Ramos (cell line): ENCODE results near the gene PTPRG.
"Not testable (repeated sequence)": the region's sequence is repeated elsewhere in the genome, so short reads cannot be mapped to it uniquely, and the experiment has no call there.

Experiments
- in situ Hi-C: fragments of 300-500 bp; cut with MboI; formaldehyde crosslinking; loops from one replicate; pipeline ENCODE4 v1.14.3; 2022; ENCODE audit warnings: low sequenced_read_pairs; ENCODE audit not compliant: unreplicated experiment

Gene PTPRG

GRCh38 chr3:61669668-61670299, 108.4 kb downstream of the PTPRG start:
- in situ Hi-C loops, result no loop called here

GRCh38 chr3:61673651-61674050, 112.3 kb downstream of the PTPRG start:
- in situ Hi-C loops, result no loop called here

DNA sequence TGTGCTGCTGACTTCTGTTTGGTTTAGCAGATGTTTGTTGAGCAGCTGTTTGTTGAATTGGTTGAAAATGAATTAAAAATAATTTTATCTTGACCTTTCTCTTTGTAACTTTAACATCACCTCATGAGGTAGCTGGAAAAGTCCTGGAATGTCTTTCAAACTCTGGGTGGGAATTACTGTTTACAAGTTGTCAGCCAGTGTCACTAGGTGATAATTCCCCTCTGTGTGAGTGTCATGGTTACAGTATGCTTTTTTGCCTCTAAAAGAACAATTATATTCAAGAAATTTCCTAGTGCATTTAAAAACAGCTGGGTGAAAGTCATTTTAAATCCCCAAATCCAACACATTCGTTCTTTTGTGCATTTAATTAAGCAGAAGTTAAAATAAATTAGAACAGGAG, 113.2 kb downstream of the PTPRG start:
- in situ Hi-C loops, result no loop called here

DNA sequence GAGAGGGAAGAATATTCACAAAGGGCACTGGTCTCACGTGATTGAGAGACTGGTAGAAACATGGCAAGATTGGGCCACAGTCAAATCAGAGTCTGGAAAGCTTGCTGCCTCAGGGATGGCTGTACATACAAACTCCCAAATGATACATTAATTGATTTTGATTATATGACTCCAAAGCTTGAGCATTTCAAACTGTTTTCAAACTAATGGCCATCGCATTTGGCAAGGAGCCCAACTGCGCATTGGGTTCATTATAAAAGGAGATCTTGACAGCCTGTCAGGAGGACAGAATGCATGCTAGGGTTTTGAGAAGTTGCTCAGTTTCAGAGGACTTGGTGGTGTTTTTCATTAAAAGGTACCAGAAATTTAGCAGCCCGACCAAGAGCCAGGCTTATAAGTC, 117.7 kb downstream of the PTPRG start:
- in situ Hi-C loops, result no loop called here

DNA sequence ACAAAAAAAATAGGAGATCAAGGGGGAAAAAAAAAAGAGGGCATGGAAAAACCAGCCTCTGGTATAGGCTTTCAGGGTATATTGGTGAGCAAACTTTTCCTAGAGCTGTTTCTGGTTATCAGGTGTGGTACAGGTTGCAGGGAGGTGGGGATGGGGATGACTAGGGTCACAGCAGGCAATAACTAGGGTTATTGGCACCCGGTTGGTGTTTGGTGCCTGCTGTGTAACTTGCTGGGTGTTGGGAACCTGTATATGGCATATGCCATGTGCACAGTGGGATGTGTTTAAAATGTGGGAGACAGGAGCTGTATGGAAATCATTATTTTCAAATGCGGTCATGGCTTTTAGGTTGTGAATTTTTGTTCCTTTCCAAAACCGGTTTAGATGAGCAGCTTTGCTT, 119.2 kb downstream of the PTPRG start:
- in situ Hi-C loops, result no loop called here

- in situ Hi-C loops, result no loop called here
Measured at GRCh38 chr3:61681636-61682035, 120.3 kb downstream of the PTPRG start.

- in situ Hi-C loops, result no loop called here
Measured at GRCh38 chr3:61682671-61683548, 121.5 kb downstream of the PTPRG start.

GRCh38 chr3:61683549-61684236, 122.3 kb downstream of the PTPRG start:
- in situ Hi-C loops, result no loop called here

DNA sequence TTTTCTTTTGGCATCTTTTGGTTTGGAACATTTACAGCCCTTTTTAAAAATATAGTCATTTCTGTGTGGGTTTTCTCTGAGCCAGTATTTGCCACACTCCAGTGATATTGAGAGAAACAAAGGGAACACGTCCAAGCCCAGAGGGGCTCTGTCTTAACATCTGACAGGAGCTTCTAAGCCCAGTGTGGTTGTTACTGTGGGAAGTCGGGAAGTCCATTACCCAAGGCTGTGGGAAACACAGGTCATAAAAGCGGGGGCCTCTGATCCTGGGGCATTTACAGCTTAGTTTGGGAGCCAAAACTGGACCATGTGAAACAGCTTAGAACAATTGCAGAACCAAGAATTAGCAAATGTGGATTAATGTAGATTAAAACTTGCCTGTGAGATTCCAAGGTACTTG, 123.0 kb downstream of the PTPRG start:
- in situ Hi-C loops, result no loop called here

DNA sequence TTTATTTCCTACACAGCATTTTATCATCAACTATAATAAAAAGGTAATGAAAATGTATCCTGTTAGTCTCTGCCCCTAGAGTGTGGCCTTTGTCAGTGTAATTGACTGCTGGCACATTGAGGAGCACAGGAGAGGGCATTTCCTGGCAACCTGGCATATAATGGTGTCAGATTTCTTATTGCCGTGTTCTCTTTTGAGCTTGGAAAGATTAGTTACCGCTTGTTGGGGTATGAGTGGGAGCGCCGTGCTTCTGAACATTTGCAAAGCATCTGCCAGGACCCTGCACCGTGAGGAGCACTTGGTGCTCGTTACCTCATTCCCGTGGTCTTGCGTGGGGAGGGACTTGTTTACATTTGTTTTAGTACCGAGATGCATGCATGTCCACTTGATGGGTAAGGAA, 124.4 kb downstream of the PTPRG start:
- in situ Hi-C loops, result no loop called here

DNA sequence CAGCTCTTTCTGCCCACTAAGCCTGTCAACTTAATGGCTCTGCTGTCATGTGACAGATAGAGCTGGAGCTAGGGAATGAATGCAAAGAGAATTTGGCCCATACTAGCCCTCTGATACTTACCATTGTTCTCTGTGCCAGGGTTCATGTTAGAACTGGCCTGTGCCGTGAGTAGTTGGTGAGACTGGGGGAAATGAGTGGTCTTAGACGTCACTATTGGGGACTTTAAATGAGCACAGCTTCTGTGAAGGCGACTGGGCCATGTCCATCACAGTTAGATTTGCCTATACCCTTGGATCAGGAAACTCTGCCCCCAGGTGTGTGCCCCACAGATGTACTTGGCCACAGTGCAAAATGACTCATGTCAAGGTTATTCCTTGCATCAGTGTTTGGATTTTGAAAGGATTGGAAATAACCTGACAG, 124.9 kb downstream of the PTPRG start:
- in situ Hi-C loops, result no loop called here

DNA sequence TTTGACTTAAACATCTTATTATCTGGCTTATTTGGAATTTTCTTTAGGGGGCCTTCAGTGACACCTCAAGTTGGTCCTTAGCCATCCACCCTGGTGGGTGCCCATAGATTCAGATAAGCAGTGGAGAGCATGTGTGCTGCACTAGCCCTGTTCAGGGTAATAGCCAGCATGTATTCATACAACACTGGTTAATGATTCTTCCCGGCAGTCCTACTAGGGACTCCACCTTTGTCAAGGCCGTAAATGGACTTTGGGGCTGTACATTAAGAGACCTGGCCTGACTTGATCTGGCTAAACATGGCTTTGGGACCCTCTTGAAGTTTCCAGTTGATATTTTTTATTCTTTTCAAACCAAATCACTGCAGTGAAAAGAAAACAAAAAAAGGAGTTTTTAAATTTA, 125.8 kb downstream of the PTPRG start:
- in situ Hi-C loops, result no loop called here

- in situ Hi-C loops, result no loop called here
Measured at GRCh38 chr3:61687663-61688306, 126.4 kb downstream of the PTPRG start.

- in situ Hi-C loops, result no loop called here
Measured at GRCh38 chr3:61688307-61688984, 127.1 kb downstream of the PTPRG start.

DNA sequence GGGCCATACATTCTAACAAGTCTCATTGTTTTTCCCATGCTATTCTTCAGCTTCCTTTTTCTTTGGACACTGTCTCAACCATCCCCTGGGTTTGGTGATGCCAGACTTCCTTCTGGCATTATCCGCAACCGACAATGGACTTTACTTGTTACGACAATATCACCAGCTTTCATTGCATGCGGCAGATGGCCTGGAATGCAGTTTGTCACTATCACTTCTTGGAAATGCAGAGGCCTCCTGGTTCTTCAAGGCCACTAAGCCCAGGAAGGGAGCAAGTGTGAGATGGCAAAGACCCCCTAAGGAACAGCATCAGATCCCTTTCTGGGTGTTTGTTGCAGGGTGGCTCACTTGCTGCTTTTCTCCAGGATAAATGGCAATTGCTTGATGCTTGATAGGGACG, 128.6 kb downstream of the PTPRG start:
- in situ Hi-C loops, result no loop called here

DNA sequence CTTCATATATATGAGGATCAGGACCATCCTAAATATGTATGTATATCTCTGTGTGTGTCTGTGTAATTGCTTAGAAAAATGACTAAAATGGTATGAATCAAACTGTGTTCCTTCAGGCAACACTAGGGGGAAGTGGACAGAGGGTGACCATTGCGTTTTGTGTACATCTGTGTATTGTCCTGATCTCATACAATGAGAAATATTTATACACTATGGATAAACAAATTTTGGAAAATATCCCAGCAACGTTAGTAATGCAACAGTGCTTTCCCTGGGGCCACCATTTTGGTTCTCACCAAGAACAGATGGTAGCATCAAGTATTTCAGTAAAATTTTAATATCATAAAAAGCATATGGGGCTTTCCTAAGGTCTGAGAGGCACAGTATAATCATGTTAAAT, 130.1 kb downstream of the PTPRG start:
- in situ Hi-C loops, result no loop called here

GRCh38 chr3:61697301-61697700, 135.9 kb downstream of the PTPRG start:
- in situ Hi-C loops, result no loop called here

DNA sequence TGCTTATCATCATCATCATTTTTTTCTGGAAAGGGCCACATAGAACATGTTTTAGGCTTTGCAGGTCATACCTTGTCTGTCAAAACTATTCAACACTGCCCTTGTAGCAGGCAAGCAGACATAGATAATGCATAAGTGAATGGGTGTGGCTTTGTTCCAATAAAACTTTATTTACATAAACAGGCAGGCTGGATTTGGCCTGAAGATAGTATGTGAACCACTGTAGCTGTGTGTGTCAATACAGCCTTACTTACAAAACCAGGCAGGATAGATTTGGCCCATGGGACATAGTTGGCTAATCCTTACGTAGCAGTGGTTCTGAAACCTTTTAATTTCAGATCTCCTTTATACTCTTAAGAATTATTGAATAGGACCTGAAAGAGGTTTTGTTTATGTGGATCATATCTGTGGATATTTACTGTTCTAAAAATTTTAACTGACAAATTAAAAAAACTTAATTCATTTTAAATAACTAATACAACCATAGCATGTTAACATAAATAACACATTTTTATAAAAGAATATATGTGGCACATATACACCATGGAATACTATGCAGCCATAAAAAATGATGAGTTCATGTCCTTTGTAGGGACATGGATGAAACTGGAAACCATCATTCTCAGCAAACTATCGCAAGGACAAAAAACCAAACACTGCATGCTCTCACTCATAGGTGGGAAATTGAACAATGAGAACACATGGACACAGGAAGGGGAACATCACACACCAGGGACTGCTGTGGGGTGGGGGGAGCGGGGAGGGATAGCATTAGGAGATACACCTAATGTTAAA, 137.1 kb downstream of the PTPRG start:
- in situ Hi-C loops, result not testable (repeated sequence)

- in situ Hi-C loops, result no loop called here
Measured at GRCh38 chr3:61699622-61700021, 138.3 kb downstream of the PTPRG start.
